MCF 10A (cell line): ENCODE data around the gene RAP1GAP. TPM values are rescaled to one million over a fixed set of nuclear protein-coding genes. Genes with fewer than 3 reads are reported as not detected.

ENCODE experiments used
- BruUV-seq: library from RNA; stranded (reverse); fragments of 400-500 nt; replicated peaks from 2 replicates; lab custom pipeline; 2021; lab: Mats Ljungman, UMichigan
- CTCF ChIA-PET: fragments of 300-600 bp; sonication (Branson Sonifier 250); formaldehyde crosslinking; extraction: SDS; loops from one replicate; lab custom pipeline; 2021; ENCODE audit warnings: antibody characterized with exemption, inconsistent platforms; lab: Yijun Ruan, JAX
- POLR2A ChIA-PET: fragments of 300-600, 350-650 bp; sonication (Branson Sonifier 250); formaldehyde crosslinking; extraction: SDS; loops from one replicate; lab custom pipeline; 2020; ENCODE audit warnings: antibody characterized with exemption, inconsistent platforms; lab: Yijun Ruan, JAX
- DNase-seq: peaks from one replicate; pipeline ENCODE4 v3.0.0-alpha.2; 2018; ENCODE audit not compliant: unreplicated experiment
- H3K27ac Mint-ChIP-seq: one replicate; pipeline ENCODE4 v1.8.0; 2022; ENCODE audit warnings: mild to moderate bottlenecking, low read depth, mixed read lengths; ENCODE audit not compliant: unreplicated experiment
- H3K27me3 Mint-ChIP-seq: one replicate; pipeline ENCODE4 v1.8.0; 2022; ENCODE audit warnings: mixed read lengths; ENCODE audit not compliant: insufficient read depth, unreplicated experiment
- H3K36me3 Mint-ChIP-seq: one replicate; pipeline ENCODE4 v1.8.0; 2022; ENCODE audit warnings: mild to moderate bottlenecking, moderate library complexity, mixed read lengths; ENCODE audit not compliant: insufficient read depth, unreplicated experiment
- H3K4me1 Mint-ChIP-seq: one replicate; pipeline ENCODE4 v1.8.0; 2022; ENCODE audit warnings: mixed read lengths; ENCODE audit not compliant: insufficient read depth, unreplicated experiment
- H3K4me3 Mint-ChIP-seq: one replicate; pipeline ENCODE4 v1.8.0; 2022; ENCODE audit warnings: mild to moderate bottlenecking, moderate library complexity, mixed read lengths; ENCODE audit not compliant: unreplicated experiment
- H3K9me3 Mint-ChIP-seq: one replicate; pipeline ENCODE4 v1.8.0; 2022; ENCODE audit warnings: mixed read lengths; ENCODE audit not compliant: unreplicated experiment
- intact Hi-C: fragments of 100-400 bp; cut with micrococcal nuclease; formaldehyde crosslinking; loops from 2 replicates; pipeline ENCODE4 v1.14.1; 2022
- total RNA-seq: library from RNA; stranded (reverse); gene quantifications from 2 replicates; pipeline ENCODE4 v1.2.3, GENCODE V29; 2022
- TF ChIP-seq, protein P1 (sequence below): fragments of 200-600 bp; IDR thresholded peaks from one replicate; pipeline ENCODE4 v1.8.0; 2022; ENCODE audit warnings: antibody characterized with exemption, mild to moderate bottlenecking; ENCODE audit not compliant: unreplicated experiment

RAP1GAP gene
- total RNA-seq, 1 experiment from 2014 or later = not detected

DNA sequence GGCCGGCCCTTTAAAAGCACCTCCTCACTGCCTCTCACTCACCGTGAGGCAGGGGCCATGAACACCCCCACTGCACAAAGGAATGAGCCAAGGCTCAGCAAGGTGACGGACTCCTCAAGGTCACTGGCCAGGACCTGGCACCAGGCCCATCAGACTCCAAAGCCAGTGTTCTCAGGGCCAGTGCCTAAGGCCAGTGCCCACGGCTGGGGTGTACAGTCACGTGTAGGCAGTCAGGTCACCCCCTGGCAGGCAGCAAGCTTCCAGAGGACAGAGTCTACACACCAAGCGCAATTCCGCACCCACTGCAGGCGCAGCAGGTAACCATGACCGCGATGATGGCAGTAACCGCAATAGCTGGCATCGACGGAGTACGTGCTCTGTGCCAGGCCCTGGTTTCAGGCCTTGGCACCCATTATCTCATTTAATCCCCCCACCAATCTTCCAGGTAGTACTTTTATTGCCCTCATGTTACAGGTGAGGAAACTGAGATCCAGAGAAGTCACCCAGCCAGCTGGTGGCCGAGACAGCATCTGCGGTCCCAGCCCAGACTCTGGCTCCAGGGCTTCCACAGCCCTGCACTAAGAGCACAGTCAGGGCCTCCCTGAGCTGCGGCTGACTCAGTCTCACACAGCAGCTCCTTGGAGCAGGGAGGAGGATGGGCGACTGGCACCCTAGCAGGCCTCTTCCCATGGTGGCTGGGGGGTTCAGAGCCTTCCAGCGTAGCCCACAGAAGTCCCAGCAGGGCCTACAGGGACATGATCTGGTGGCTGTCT lies 27.0 kb downstream of the RAP1GAP start:
- Mint-ChIP-seq H3K27me3 (no peaks in the 10 kb centered on the region), H3K9me3 (no peaks in the 10 kb centered on the region), H3K36me3 (no peaks in the 10 kb centered on the region), H3K4me3 (no peak overlapping the region), H3K4me1 (peaks cover 19% of the 10 kb centered on the region), H3K27ac (no peak overlapping the region)
- intact Hi-C loops = no loop called here
- CTCF ChIA-PET = no interaction called here
- TF ChIP-seq, protein P1, sequence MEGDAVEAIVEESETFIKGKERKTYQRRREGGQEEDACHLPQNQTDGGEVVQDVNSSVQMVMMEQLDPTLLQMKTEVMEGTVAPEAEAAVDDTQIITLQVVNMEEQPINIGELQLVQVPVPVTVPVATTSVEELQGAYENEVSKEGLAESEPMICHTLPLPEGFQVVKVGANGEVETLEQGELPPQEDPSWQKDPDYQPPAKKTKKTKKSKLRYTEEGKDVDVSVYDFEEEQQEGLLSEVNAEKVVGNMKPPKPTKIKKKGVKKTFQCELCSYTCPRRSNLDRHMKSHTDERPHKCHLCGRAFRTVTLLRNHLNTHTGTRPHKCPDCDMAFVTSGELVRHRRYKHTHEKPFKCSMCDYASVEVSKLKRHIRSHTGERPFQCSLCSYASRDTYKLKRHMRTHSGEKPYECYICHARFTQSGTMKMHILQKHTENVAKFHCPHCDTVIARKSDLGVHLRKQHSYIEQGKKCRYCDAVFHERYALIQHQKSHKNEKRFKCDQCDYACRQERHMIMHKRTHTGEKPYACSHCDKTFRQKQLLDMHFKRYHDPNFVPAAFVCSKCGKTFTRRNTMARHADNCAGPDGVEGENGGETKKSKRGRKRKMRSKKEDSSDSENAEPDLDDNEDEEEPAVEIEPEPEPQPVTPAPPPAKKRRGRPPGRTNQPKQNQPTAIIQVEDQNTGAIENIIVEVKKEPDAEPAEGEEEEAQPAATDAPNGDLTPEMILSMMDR = no peak
- POLR2A ChIA-PET = no interaction called here
- DNase-seq = no peak
- no TSS peak for BruUV-seq

DNA sequence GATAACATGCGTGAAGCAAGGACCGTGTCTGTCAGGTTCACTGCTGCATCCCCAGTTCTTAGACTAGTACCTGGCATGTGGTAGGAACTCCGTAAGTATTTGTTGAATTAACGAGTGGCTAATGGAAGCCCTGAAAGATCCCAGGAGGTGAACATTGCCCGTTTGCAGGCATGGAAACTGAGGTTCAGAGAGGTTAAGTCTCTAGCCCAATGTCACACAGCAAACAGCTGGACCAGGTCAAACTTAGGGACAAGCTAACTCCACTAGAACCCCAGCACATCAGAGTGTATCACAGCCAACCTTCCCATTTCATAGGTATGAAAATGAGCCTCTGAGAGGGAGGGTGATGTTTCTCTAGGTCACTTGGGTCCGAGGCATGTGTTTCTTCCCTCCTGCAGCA lies 27.6 kb downstream of the RAP1GAP start:
- no TSS peak for BruUV-seq
- CTCF ChIA-PET = no interaction called here
- peaks cover 19% of the 10 kb centered on the region for H3K4me1 Mint-ChIP-seq
- no peak for DNase-seq
- intact Hi-C loops = no loop called here
- H3K4me3 Mint-ChIP-seq = no peak overlapping the region
- H3K27me3 Mint-ChIP-seq = no peaks in the 10 kb centered on the region
- H3K9me3 Mint-ChIP-seq = no peaks in the 10 kb centered on the region
- POLR2A ChIA-PET = no interaction called here
- TF ChIP-seq, protein P1 = no peak
- no peak overlapping the region for H3K27ac Mint-ChIP-seq
- no peaks in the 10 kb centered on the region for H3K36me3 Mint-ChIP-seq

DNA sequence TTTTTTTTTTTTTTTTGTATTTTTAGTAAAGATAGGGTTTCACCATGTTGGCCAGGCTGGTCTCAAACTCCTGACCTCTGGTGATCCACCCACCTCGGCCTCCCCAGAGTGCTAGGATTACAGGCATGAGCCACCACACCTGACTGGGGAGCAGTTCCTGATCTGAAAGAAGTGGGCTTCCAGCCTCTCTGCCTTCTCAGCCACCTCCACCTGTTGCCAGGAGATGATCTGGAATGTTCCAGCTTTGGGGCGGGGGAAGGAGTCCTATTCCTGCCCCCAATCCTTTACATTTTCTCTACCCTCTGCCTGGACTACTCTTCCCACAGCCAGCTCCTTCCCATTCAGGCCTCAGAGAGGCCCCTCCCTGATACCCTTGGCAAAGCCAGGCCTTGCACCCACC lies 28.1 kb downstream of the RAP1GAP start:
- Mint-ChIP-seq H3K4me3 (no peak overlapping the region), H3K36me3 (no peaks in the 10 kb centered on the region), H3K9me3 (no peaks in the 10 kb centered on the region), H3K27ac (no peak overlapping the region), H3K4me1 (peaks cover 19% of the 10 kb centered on the region), H3K27me3 (no peaks in the 10 kb centered on the region)
- TF ChIP-seq, protein P1 = no peak
- CTCF ChIA-PET = interaction anchor here (0.6 kb wide), 1 partner anchor 11 kb away, joined by 4 read pairs; no protein-coding TSS in a partner anchor
- intact Hi-C loops = no loop called here
- DNase-seq = no peak
- POLR2A ChIA-PET = no interaction called here
- BruUV-seq = no TSS peak

- no TSS peak for BruUV-seq
- TF ChIP-seq, protein P1 = no peak
- peaks cover 19% of the 10 kb centered on the region for H3K4me1 Mint-ChIP-seq
- POLR2A ChIA-PET = no interaction called here
- no peak overlapping the region for H3K27ac Mint-ChIP-seq
- no peaks in the 10 kb centered on the region for H3K9me3 Mint-ChIP-seq
- CTCF ChIA-PET = interaction anchor here (0.6 kb wide), 1 partner anchor 11 kb away, joined by 4 read pairs; no protein-coding TSS in a partner anchor
- H3K27me3 Mint-ChIP-seq = no peaks in the 10 kb centered on the region
- no peak for DNase-seq
- intact Hi-C loops = no loop called here
- no peak overlapping the region for H3K4me3 Mint-ChIP-seq
- H3K36me3 Mint-ChIP-seq = no peaks in the 10 kb centered on the region
Observed at GRCh38 chr1:21640653-21641052, 28.5 kb downstream of the RAP1GAP start.
